T-helper 22 cell (primary cell): ENCODE results near the gene NHSL1.

Experiments
- DNase-seq: peaks from one replicate; pipeline ENCODE4 v3.0.0-alpha.2; 2020; ENCODE audit warnings: low read depth

The NHSL1 gene

GRCh38 chr6:138522611-138523010 lies 23.3 kb upstream of the NHSL1 start:
- DNase-seq = no peak

GRCh38 chr6:138521790-138522189 lies 22.5 kb upstream of the NHSL1 start:
- no peak for DNase-seq

GRCh38 chr6:138520463-138520862 lies 21.2 kb upstream of the NHSL1 start:
- no peak for DNase-seq

GRCh38 chr6:138518054-138518453 lies 18.8 kb upstream of the NHSL1 start:
- no peak for DNase-seq

GRCh38 chr6:138517635-138518034 lies 18.3 kb upstream of the NHSL1 start:
- DNase-seq = peak; percentile 18

GRCh38 chr6:138515657-138516248 lies 16.5 kb upstream of the NHSL1 start:
- no peak for DNase-seq

GRCh38 chr6:138514860-138515540 lies 15.7 kb upstream of the NHSL1 start:
- DNase-seq = peak; percentile 9

GRCh38 chr6:138512609-138513008 lies 13.3 kb upstream of the NHSL1 start:
- DNase-seq = no peak

GRCh38 chr6:138510093-138510492 lies 10.8 kb upstream of the NHSL1 start:
- no peak for DNase-seq

GRCh38 chr6:138509371-138509770 lies 10.1 kb upstream of the NHSL1 start:
- DNase-seq = no peak

- no peak for DNase-seq
Observed at GRCh38 chr6:138508676-138508988, 9.3 kb upstream of the NHSL1 start.

GRCh38 chr6:138507977-138508675 lies 8.8 kb upstream of the NHSL1 start:
- no peak for DNase-seq

GRCh38 chr6:138504764-138505689 lies 5.7 kb upstream of the NHSL1 start:
- DNase-seq = no peak

- no peak for DNase-seq
Observed at GRCh38 chr6:138503881-138504680, 4.8 kb upstream of the NHSL1 start.

- DNase-seq = no peak
Observed at GRCh38 chr6:138502546-138502945, 3.3 kb upstream of the NHSL1 start.

- DNase-seq = no peak
Observed at GRCh38 chr6:138500867-138501446, 1.7 kb upstream of the NHSL1 start.

GRCh38 chr6:138500045-138500665 lies 861 bp upstream of the NHSL1 start:
- DNase-seq = no peak

GRCh38 chr6:138498629-138499302 lies 528 bp downstream of the NHSL1 start:
- no peak for DNase-seq

GRCh38 chr6:138497286-138497685 lies 2.0 kb downstream of the NHSL1 start:
- no peak for DNase-seq

- DNase-seq = no peak
Observed at GRCh38 chr6:138494312-138494711, 5.0 kb downstream of the NHSL1 start.
